Chondrocyte (in vitro differentiated cells): ENCODE data around the gene QSOX2. TPM values are rescaled to one million over a fixed set of nuclear protein-coding genes. Genes with fewer than 3 reads are reported as not detected.

ENCODE experiments used
- DNase-seq: peaks from one replicate; pipeline ENCODE4 v3.0.0; 2021; ENCODE audit warnings: mixed read lengths, low spot score
- H3K27ac Mint-ChIP-seq: one replicate; pipeline ENCODE4 v1.8.0; 2021; ENCODE audit warnings: mild to moderate bottlenecking, moderate library complexity, mixed read lengths; ENCODE audit not compliant: unreplicated experiment
- H3K27me3 Mint-ChIP-seq: 2 replicates; pipeline ENCODE4 v1.8.0; 2021; ENCODE audit warnings: low read depth, mixed read lengths
- H3K36me3 Mint-ChIP-seq: 2 replicates; pipeline ENCODE4 v1.8.0; 2021; ENCODE audit warnings: low read depth, mixed read lengths
- H3K4me1 Mint-ChIP-seq: 2 replicates; pipeline ENCODE4 v1.8.0; 2021; ENCODE audit warnings: low read depth, mild to moderate bottlenecking, mixed read lengths
- H3K4me3 Mint-ChIP-seq: one replicate; pipeline ENCODE4 v1.8.0; 2021; ENCODE audit warnings: mild to moderate bottlenecking, moderate library complexity, mixed read lengths; ENCODE audit not compliant: unreplicated experiment
- H3K9me3 Mint-ChIP-seq: 2 replicates; pipeline ENCODE4 v1.8.0; 2021; ENCODE audit warnings: low read depth, mixed read lengths
- CTCF ChIP-seq: fragments of 200-600 bp; sonication (generic); IDR thresholded peaks from 2 replicates; pipeline ENCODE4 v1.5.0; 2021; ENCODE audit warnings: antibody characterized with exemption, mild to moderate bottlenecking, moderate library complexity
- long read RNA-seq: library from polyadenylated mRNA; stranded (forward); transcript quantifications from one replicate; pipeline ENCODE4 v2.0.0, GENCODE V29; 2021
- total RNA-seq: library from RNA; stranded (reverse); gene quantifications from 3 replicates; pipeline ENCODE4 v1.2.1, GENCODE V29; 2021

QSOX2 gene
- 14.3 to 17.1 TPM (median 15.3 TPM) in 3 replicates for total RNA-seq
- long read RNA-seq, full-length matches to known transcripts, result 2 of 10 reads
- long read RNA-seq, partial matches to known transcripts, result 0 of 10 reads
- long read RNA-seq, other reads (novel, unspliced or antisense), result 8 of 10 reads

- peak within 1 kb of the TSS; percentile 80 for H3K4me3 Mint-ChIP-seq
- no peak for TF ChIP-seq CTCF
- no peak for DNase-seq
- H3K4me1 Mint-ChIP-seq, result peaks cover 24% of the 10 kb centered on the region
- H3K9me3 Mint-ChIP-seq, result no peaks in the 10 kb centered on the region
- H3K27me3 Mint-ChIP-seq, result no peaks in the 10 kb centered on the region
- no peaks in the 10 kb centered on the region for H3K36me3 Mint-ChIP-seq
- H3K27ac Mint-ChIP-seq, result peak within 1 kb of the TSS; percentile 77
Measured at GRCh38 chr9:136245219-136246150, at the start of gene QSOX2. QSOX2 (minus strand) TSS chr9:136245812; CDS start chr9:136245803, 9 bp downstream.

GRCh38 chr9:136295055-136295454 lies 49.4 kb upstream of the QSOX2 start:
- TF ChIP-seq CTCF, result no peak
- no peak for DNase-seq
- peaks cover 1% of the 10 kb centered on the region for H3K36me3 Mint-ChIP-seq
- no peaks in the 10 kb centered on the region for H3K4me1 Mint-ChIP-seq
- H3K9me3 Mint-ChIP-seq, result no peaks in the 10 kb centered on the region
- peaks cover 5% of the 10 kb centered on the region for H3K27me3 Mint-ChIP-seq
- H3K4me3 Mint-ChIP-seq, result no peak overlapping the region
- H3K27ac Mint-ChIP-seq, result no peak overlapping the region

- Mint-ChIP-seq H3K4me3 (no peak overlapping the region), H3K36me3 (peaks cover 1% of the 10 kb centered on the region)
Measured at GRCh38 chr9:136294437-136294836, 48.8 kb upstream of the QSOX2 start.

GRCh38 chr9:136293476-136294077 lies 48.0 kb upstream of the QSOX2 start:
- Mint-ChIP-seq H3K27ac (no peak overlapping the region), H3K4me1 (no peaks in the 10 kb centered on the region), H3K27me3 (peaks cover 10% of the 10 kb centered on the region), H3K9me3 (no peaks in the 10 kb centered on the region), H3K4me3 (no peak overlapping the region), H3K36me3 (peaks cover 1% of the 10 kb centered on the region)
- TF ChIP-seq CTCF, result no peak
- no peak for DNase-seq

More at GRCh38 chr9:136294437-136294836, 48.8 kb upstream of the QSOX2 start:
- Mint-ChIP-seq H3K27ac (no peak overlapping the region), H3K27me3 (peaks cover 6% of the 10 kb centered on the region), H3K4me1 (no peaks in the 10 kb centered on the region), H3K9me3 (no peaks in the 10 kb centered on the region)
- DNase-seq, result no peak
- no peak for TF ChIP-seq CTCF
